AG09309 (cell line): ENCODE results near the gene COA8.

Experiments used
- DNase-seq: peaks from one replicate; pipeline ENCODE4 v3.0.0-alpha.2; 2010; ENCODE audit warnings: low read depth
- H3K4me3 ChIP-seq: 2 replicates; pipeline ENCODE4 v1.5.1; 2011; ENCODE audit warnings: mild to moderate bottlenecking, low read depth, low read length, moderate library complexity; ENCODE audit not compliant: control insufficient read depth
- CTCF ChIP-seq: IDR thresholded peaks from 2 replicates; pipeline ENCODE4 v1.5.1; 2011; ENCODE audit warnings: mild to moderate bottlenecking, low read depth, low read length, inconsistent platforms; ENCODE audit not compliant: insufficient read depth, control insufficient read depth; ENCODE audit errors: missing control alignments

COA8 gene

DNA sequence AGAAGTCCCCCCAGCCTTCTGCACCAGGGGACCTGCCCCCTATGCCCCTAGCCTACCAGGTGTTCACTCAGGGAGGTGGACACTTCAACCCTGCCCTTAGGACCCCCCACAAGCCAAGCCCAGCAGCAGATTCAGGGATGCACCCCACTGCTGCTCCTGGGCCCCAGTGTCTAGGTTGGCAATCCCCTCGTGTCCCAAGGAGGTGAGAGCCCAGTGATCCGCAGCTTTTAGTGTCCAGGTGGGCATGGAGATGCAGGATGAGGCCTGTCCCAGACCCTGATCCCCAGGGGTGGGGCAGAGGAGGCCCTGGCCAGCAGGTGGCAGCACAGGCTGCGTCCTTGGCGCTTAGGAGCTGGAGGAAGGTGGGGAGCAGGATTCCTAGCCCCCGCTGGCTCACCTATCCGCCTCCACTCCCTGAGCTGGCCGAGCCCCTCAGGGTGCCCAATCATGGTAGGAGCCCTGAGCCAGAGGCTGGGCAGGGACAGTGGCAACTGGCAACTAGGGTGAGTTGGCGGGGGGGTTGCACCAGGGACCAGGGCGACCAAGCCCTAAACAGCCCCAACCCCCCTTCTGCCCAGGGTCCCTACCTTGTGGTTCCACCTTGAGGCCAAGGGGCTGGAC lies 44.2 kb upstream of the COA8 start:
- TF ChIP-seq CTCF = peak; percentile 95
- DNase-seq = no peak
- no peak overlapping the region for H3K4me3 ChIP-seq

GRCh38 chr14:103519043-103519836 lies 43.5 kb upstream of the COA8 start:
- no peak overlapping the region for H3K4me3 ChIP-seq
- no peak for TF ChIP-seq CTCF
- DNase-seq = no peak

DNA sequence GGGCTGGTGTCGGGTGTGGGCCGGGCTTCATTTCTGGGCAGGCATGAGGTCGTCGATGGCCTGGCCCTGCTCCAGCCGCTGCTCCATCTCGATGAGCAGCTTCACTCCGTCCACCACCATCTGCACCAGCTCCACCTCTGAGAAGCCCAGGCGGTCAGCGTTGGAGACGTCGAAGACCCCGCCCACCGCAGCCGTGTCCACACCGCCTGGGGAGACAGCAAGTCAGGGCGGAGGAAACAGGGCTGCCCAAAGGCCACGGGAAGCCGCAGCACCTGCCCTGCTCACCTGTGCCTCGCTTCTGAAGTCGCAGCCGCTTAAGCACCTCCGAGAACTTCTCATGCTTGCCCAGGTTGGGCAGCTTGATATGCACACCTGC lies 42.9 kb upstream of the COA8 start:
- no peak for DNase-seq
- no peak for TF ChIP-seq CTCF
- H3K4me3 ChIP-seq = no peak overlapping the region

DNA sequence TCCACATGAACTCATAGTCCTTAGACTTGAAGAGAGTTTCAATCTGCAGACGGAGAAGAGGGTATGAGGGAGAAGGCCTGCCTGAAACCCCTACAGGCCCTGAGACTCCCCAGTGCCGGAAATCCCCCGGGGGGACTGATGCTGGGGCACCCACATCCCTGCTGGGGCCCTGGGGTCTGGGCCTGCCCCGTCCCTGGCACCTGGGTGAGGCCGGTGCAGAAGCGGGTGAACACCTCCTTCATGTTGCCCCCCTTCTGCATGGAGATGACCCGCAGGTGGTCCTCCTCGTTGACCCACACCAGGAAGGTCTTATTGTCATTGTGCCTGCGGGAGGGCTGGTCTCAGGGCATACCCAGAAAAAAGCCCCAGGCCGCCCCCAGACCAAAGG lies 42.5 kb upstream of the COA8 start:
- H3K4me3 ChIP-seq = no peak overlapping the region
- no peak for DNase-seq
- TF ChIP-seq CTCF = no peak

GRCh38 chr14:103520657-103521437 lies 41.9 kb upstream of the COA8 start:
- no peak for DNase-seq
- H3K4me3 ChIP-seq = peak overlapping the region; percentile 13
- peak; percentile 52 for TF ChIP-seq CTCF

GRCh38 chr14:103521438-103521950 lies 41.3 kb upstream of the COA8 start:
- TF ChIP-seq CTCF = no peak
- H3K4me3 ChIP-seq = peak overlapping the region; percentile 13
- no peak for DNase-seq
